MCF 10A (cell line): Measurements from ENCODE around the gene PACSIN1. TPM values are rescaled to one million over a fixed set of nuclear protein-coding genes. Genes with fewer than 3 reads are reported as not detected.

Experiments used
- Bru-seq: library from RNA; stranded (reverse); fragments of 400-500 nt; gene quantifications from one replicate; lab custom pipeline; 2021; lab: Mats Ljungman, UMichigan
- BruChase-seq, 2 experiments: library from RNA; stranded (reverse); fragments of 400-500 nt; gene quantifications; one replicate each; lab custom pipeline; 2021; lab: Mats Ljungman, UMichigan
- BruUV-seq: library from RNA; stranded (reverse); fragments of 400-500 nt; replicated peaks from 2 replicates; lab custom pipeline; 2021; lab: Mats Ljungman, UMichigan
- CTCF ChIA-PET: fragments of 300-600 bp; sonication (Branson Sonifier 250); formaldehyde crosslinking; extraction: SDS; loops from one replicate; lab custom pipeline; 2021; ENCODE audit warnings: antibody characterized with exemption, inconsistent platforms; lab: Yijun Ruan, JAX
- POLR2A ChIA-PET: fragments of 300-600, 350-650 bp; sonication (Branson Sonifier 250); formaldehyde crosslinking; extraction: SDS; loops from one replicate; lab custom pipeline; 2020; ENCODE audit warnings: antibody characterized with exemption, inconsistent platforms; lab: Yijun Ruan, JAX
- DNase-seq: peaks from one replicate; pipeline ENCODE4 v3.0.0-alpha.2; 2018; ENCODE audit not compliant: unreplicated experiment
- H3K27ac Mint-ChIP-seq: one replicate; pipeline ENCODE4 v1.8.0; 2022; ENCODE audit warnings: mild to moderate bottlenecking, low read depth, mixed read lengths; ENCODE audit not compliant: unreplicated experiment
- H3K27me3 Mint-ChIP-seq: one replicate; pipeline ENCODE4 v1.8.0; 2022; ENCODE audit warnings: mixed read lengths; ENCODE audit not compliant: insufficient read depth, unreplicated experiment
- H3K36me3 Mint-ChIP-seq: one replicate; pipeline ENCODE4 v1.8.0; 2022; ENCODE audit warnings: mild to moderate bottlenecking, moderate library complexity, mixed read lengths; ENCODE audit not compliant: insufficient read depth, unreplicated experiment
- H3K4me1 Mint-ChIP-seq: one replicate; pipeline ENCODE4 v1.8.0; 2022; ENCODE audit warnings: mixed read lengths; ENCODE audit not compliant: insufficient read depth, unreplicated experiment
- H3K4me3 Mint-ChIP-seq: one replicate; pipeline ENCODE4 v1.8.0; 2022; ENCODE audit warnings: mild to moderate bottlenecking, moderate library complexity, mixed read lengths; ENCODE audit not compliant: unreplicated experiment
- H3K9me3 Mint-ChIP-seq: one replicate; pipeline ENCODE4 v1.8.0; 2022; ENCODE audit warnings: mixed read lengths; ENCODE audit not compliant: unreplicated experiment
- intact Hi-C: fragments of 100-400 bp; cut with micrococcal nuclease; formaldehyde crosslinking; loops from 2 replicates; pipeline ENCODE4 v1.14.1; 2022
- long read RNA-seq: library from polyadenylated mRNA; stranded (forward); transcript quantifications from one replicate; pipeline ENCODE4 v2.0.0, GENCODE V29; 2022
- total RNA-seq: library from RNA; stranded (reverse); gene quantifications from 2 replicates; pipeline ENCODE4 v1.2.3, GENCODE V29; 2022
- TF ChIP-seq, protein P1 (sequence below): fragments of 200-600 bp; IDR thresholded peaks from one replicate; pipeline ENCODE4 v1.8.0; 2022; ENCODE audit warnings: antibody characterized with exemption, mild to moderate bottlenecking; ENCODE audit not compliant: unreplicated experiment

The PACSIN1 gene, protein sequence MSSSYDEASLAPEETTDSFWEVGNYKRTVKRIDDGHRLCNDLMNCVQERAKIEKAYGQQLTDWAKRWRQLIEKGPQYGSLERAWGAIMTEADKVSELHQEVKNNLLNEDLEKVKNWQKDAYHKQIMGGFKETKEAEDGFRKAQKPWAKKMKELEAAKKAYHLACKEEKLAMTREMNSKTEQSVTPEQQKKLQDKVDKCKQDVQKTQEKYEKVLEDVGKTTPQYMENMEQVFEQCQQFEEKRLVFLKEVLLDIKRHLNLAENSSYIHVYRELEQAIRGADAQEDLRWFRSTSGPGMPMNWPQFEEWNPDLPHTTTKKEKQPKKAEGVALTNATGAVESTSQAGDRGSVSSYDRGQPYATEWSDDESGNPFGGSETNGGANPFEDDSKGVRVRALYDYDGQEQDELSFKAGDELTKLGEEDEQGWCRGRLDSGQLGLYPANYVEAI
- not detected in 2 replicates for total RNA-seq
- not detected for Bru-seq, nascent RNA
- BruChase-seq, experiment 1, labeled RNA remaining after a 6-hour chase = percentile 1 among the genes with signal in this experiment
- BruChase-seq, experiment 2, labeled RNA remaining after a 2-hour chase = percentile 1 among the genes with signal in this experiment
- long read RNA-seq = 0 reads

DNA sequence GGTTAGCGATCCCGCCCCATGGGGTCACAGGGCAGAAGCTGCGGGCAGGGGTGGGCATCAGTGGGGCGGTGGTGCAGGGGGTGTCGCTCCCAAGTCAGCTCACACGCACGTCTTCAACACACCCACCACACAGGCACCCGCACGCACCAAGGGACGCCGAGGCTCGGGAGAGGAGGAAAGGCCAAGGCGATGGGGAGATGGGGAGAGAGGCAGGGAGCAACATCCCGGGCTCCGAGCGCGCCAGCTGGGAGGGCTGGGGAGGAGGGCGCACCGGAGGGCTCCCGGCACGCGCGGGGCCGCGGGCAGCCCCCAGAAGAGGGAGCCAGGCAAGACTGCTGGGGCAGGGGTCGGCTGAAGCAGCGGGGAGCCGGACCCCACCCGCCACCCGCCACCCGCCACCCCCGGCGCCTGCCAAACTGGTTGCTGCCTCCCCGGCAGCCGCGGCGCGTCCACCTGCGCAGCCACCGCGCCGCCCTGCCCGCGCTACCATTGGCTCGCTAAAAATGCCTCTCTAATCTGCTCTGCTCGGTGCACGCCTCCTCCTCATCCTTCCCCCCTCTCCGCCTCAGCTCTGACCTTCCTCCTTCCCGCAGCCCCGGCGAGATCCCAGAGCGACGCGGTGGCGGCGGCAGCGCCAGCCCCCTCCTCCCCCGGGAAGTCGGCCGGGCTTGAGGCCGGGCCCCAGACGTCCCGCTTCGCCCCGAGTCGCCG is at the start of gene PACSIN1:
TSS of gene PACSIN1 (plus strand) at position 546 of the 711 bp plus-strand sequence. CDS start 60,230 bp downstream, outside the sequence.
- H3K9me3 Mint-ChIP-seq = no peaks in the 10 kb centered on the region
- intact Hi-C loops = no loop called here
- H3K36me3 Mint-ChIP-seq = peaks cover 6% of the 10 kb centered on the region
- TF ChIP-seq, protein P1, sequence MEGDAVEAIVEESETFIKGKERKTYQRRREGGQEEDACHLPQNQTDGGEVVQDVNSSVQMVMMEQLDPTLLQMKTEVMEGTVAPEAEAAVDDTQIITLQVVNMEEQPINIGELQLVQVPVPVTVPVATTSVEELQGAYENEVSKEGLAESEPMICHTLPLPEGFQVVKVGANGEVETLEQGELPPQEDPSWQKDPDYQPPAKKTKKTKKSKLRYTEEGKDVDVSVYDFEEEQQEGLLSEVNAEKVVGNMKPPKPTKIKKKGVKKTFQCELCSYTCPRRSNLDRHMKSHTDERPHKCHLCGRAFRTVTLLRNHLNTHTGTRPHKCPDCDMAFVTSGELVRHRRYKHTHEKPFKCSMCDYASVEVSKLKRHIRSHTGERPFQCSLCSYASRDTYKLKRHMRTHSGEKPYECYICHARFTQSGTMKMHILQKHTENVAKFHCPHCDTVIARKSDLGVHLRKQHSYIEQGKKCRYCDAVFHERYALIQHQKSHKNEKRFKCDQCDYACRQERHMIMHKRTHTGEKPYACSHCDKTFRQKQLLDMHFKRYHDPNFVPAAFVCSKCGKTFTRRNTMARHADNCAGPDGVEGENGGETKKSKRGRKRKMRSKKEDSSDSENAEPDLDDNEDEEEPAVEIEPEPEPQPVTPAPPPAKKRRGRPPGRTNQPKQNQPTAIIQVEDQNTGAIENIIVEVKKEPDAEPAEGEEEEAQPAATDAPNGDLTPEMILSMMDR = no peak
- no TSS peak for BruUV-seq
- DNase-seq = no peak
- H3K4me1 Mint-ChIP-seq = peaks cover 6% of the 10 kb centered on the region
- CTCF ChIA-PET = interaction anchor here (0.6 kb wide), 1 partner anchor 40 kb away, joined by 3 read pairs; no protein-coding TSS in a partner anchor
- H3K27me3 Mint-ChIP-seq = no peaks in the 10 kb centered on the region
- H3K27ac Mint-ChIP-seq = no peak within 1 kb of the TSS
- POLR2A ChIA-PET = interaction anchor here (0.6 kb wide), 1 partner anchor 22 kb away, joined by 3 read pairs; no protein-coding TSS in a partner anchor
- H3K4me3 Mint-ChIP-seq = no peak within 1 kb of the TSS

GRCh38 chr6:34416877-34417371 is 49.0 kb upstream of the PACSIN1 start:
- no peaks in the 10 kb centered on the region for H3K9me3 Mint-ChIP-seq
- no TSS peak for BruUV-seq
- H3K27me3 Mint-ChIP-seq = no peaks in the 10 kb centered on the region
- TF ChIP-seq, protein P1 = no peak
- H3K36me3 Mint-ChIP-seq = peaks cover 85% of the 10 kb centered on the region
- DNase-seq = no peak
- intact Hi-C loops = no loop called here
- ChIA-PET CTCF (interaction anchor here (0.5 to 5.6 kb wide), 6 partner anchors 8 to 221 kb away, joined by 3 to 53 read pairs (median 20); partner anchors contain the start of genes RPS10 and SMIM29), POLR2A (interaction anchor here (0.8 to 3.6 kb wide), 6 partner anchors 8 to 215 kb away, joined by 3 to 55 read pairs (median 10); partner anchors contain the start of genes HMGA1, RPS10 and SMIM29)
- no peak overlapping the region for H3K27ac Mint-ChIP-seq
- H3K4me3 Mint-ChIP-seq = no peak overlapping the region
- H3K4me1 Mint-ChIP-seq = peaks cover 16% of the 10 kb centered on the region

- Mint-ChIP-seq H3K36me3 (peaks cover 92% of the 10 kb centered on the region), H3K27me3 (no peaks in the 10 kb centered on the region), H3K9me3 (no peaks in the 10 kb centered on the region), H3K27ac (no peak overlapping the region), H3K4me3 (no peak overlapping the region), H3K4me1 (peaks cover 11% of the 10 kb centered on the region)
- TF ChIP-seq, protein P1 = no peak
- intact Hi-C loops = no loop called here
- DNase-seq = no peak
- no TSS peak for BruUV-seq
- ChIA-PET CTCF (interaction anchor here (0.5 kb wide), 1 partner anchor 363 kb away, joined by 4 read pairs; no protein-coding TSS in a partner anchor), POLR2A (interaction anchor here (1.0 kb wide), 1 partner anchor 14 kb away, joined by 3 read pairs; no protein-coding TSS in a partner anchor)
Measured at GRCh38 chr6:34418367-34418766, 47.5 kb upstream of the PACSIN1 start.
